GM18519 (cell line): ENCODE measurements around the gene TMEM132D.

Source experiments
- ATAC-seq: cut with Tn5 transposase; IDR thresholded peaks from one replicate; pipeline ENCODE4 v1.9.1; 2021; ENCODE audit warnings: mild to moderate bottlenecking, moderate library complexity; ENCODE audit not compliant: unreplicated experiment, low FRiP score

The TMEM132D gene

DNA sequence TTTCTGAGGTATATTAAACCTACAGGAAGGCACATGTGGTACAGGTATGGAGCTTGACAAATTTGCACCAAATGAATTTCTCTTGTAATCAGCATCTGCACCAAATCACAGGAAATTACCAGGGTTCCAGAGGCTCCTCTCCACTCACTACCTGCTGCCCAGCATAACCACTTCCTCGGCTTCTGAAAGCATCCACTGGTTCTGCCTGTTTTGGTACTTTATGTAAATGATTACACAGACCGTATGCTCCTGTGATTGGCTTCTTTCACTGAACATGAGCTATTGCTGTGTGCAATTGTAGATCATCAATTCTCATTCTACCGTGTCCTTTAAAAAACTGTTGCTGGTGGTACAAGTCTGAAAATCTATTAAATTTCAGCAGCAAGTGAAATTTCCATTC lies 522.1 kb downstream of the TMEM132D start:
- ATAC-seq: no peak

GRCh38 chr12:129379076-129379804 lies 524.6 kb downstream of the TMEM132D start:
- no peak for ATAC-seq

GRCh38 chr12:129378496-129378895 lies 525.3 kb downstream of the TMEM132D start:
- ATAC-seq: no peak

DNA sequence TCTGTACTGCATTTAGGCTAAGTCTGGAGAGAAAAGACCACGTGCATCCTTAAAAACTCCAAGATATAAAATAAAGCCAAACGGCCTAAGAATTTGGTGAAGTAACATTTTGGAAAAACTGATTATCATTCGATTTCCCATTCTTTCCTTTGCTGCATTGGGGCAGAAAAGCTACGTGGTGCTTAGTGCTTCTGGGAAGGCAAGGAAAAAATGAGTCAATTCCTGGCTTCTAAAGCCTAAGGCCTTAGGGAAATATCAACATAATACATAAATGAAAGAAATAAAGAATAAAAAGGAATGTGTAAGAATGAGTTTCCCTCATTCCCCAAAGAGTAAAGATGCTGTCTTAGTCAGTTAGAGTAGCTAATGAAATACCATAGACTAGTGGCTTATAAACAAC lies 530.1 kb downstream of the TMEM132D start:
- ATAC-seq: no peak

DNA sequence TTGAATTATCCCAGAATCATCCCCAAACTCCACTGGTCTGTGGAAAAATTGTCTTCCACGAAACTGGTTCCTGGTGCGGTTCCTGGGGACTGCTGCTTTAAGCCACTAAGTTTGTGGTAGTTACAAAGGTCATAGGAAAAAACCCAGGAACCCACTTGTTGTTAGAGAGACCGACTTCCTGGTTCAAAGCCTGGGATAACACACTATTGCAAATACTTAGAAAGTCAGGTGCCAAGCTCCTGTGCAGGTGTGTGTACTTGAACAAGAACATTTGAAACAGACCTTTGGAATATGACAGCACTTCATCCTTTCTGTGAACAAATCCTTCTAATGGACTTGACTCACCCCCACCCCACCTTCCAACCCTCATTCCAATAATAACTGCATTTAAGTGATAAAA lies 530.9 kb downstream of the TMEM132D start:
- ATAC-seq: no peak

GRCh38 chr12:129372348-129372747 lies 531.5 kb downstream of the TMEM132D start:
- no peak for ATAC-seq

DNA sequence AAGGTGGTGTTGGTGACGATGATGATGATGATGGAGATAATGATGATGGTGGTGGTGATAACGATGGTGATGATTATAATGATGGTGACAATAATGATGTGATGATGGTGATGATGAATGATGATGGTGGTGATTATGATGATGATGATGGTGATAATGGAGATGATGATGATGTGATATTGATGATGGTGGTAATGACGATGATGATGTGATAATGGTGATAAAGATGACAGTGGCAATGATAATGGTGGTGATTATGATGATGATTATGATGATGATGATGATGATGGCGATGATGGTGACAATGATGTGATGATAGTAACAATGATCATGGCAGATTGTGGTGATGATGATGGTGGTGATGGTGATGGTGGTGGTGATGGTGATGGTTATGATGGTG lies 532.6 kb downstream of the TMEM132D start:
- ATAC-seq: no peak

- ATAC-seq: no peak
Measured at GRCh38 chr12:129366656-129367055, 537.2 kb downstream of the TMEM132D start.

DNA sequence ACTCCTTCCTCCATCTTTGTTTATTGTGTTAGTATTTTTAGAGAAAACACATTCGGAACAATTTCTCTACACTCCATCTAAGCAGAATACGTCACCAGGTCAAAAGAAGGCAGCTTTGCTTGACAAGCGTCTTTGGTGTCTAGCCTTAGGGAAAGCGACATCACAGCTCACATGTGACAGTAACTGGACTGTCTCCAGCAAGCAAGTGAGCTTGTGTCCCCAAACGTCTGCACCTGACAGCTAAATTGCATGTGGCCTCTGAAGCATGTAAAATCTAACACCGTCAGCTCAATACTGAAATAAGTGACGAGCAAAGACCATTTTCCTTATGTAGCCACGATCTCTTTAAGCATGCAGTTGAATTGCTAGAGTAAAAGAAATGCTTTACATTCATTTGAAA lies 540.8 kb downstream of the TMEM132D start:
- no peak for ATAC-seq

GRCh38 chr12:129357233-129357632 lies 546.6 kb downstream of the TMEM132D start:
- no peak for ATAC-seq

- ATAC-seq: no peak
Measured at GRCh38 chr12:129351481-129351880, 552.3 kb downstream of the TMEM132D start.

GRCh38 chr12:129339336-129339735 lies 564.5 kb downstream of the TMEM132D start:
- ATAC-seq: no peak

GRCh38 chr12:129337413-129337812 lies 566.4 kb downstream of the TMEM132D start:
- no peak for ATAC-seq

DNA sequence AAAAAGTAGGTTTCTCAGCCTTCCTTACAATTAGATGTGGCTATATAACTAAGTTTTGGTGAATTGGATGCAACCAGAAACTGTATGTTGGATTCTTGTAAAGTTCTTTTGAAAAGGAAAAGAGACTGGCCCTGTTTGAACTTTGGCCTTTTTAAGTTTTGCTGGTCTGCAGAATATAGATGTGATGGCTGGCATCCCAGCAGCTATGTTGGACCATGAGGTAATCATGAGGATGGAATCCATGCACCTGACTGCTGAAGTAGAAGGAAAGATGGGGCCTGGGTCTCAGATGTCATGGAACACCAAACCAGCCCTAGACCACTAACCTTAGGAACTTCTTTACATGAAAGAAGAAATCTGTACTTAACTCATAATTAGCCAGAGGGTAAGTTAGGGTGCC lies 568.1 kb downstream of the TMEM132D start:
- no peak for ATAC-seq

- no peak for ATAC-seq
Measured at GRCh38 chr12:129332286-129332685, 571.5 kb downstream of the TMEM132D start.

DNA sequence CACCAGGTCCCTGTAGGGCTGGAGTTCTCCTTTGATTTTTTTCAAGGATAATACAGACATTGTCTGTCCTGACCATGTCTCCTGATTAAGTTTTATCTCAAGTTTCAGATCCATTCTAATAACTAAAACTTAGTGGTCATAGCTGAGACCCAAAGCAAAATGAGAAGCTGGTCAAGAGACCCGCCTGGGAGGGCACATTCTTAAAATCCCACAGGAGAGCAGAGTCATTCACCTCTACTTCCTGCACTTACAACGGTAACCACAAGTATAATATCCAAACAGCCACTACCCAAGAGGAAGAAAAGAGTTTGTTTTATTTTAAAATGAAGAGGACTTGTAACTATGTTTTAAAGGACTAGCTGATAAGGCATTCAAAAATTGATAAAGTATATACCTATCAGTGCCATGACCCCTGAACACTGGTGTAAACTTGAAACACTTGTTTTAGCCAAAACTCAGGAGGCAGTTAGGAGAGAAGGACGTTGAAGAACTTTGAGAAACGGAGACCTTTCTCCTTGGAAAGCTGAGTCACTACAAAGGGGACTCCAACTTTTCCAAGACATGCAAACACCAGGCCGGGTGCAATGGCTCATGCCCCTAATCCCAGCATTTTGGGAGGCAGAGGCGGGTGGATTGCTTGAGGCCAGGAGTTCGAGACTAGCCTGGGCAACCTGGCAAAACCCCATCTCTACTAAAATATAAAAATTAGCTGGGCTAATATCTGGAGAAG lies 572.3 kb downstream of the TMEM132D start:
- ATAC-seq: no peak

GRCh38 chr12:129328235-129328634 lies 575.6 kb downstream of the TMEM132D start:
- no peak for ATAC-seq

GRCh38 chr12:129325566-129325965 lies 578.3 kb downstream of the TMEM132D start:
- ATAC-seq: no peak

- ATAC-seq: no peak
Measured at GRCh38 chr12:129312048-129312447, 591.8 kb downstream of the TMEM132D start.

DNA sequence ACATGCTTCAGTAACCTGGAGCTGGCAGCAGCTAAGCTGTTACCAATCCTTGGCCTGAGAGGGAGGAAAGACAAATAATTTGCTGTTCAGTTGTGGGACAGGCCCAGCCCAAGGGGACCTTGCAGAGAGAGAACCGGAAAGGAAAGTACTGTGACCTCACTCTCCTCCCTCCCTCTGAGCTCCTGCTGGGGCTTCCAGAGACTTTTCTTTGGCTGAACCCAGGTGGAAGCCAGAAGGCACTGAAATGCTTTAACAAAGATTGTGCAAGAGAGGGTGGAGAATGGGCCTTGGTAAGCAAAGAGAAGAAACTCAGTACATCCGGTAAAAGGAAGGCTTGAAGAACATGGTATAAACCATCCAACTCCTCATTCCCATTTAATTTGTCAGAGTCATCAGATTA lies 593.5 kb downstream of the TMEM132D start:
- no peak for ATAC-seq

GRCh38 chr12:129305851-129306250 lies 598.0 kb downstream of the TMEM132D start:
- no peak for ATAC-seq

DNA sequence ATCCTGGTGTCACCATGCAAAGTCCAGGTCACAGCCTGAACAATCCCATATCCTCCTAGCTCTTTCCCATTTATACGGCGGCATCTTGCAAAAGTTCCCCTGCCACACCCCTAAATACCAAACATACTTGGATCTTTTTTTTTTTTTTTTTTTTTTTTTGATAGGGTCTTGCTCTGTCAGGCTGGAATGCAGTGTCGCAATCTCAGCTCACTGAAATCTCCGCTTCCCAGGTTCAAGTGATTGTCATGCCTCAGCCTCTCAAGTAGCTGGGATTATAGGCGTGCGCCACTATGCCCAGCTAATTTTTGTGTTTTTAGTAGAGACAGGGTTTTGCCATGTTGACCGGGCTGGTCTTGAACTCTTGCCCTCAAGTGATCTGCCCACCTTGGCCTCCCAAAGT lies 599.3 kb downstream of the TMEM132D start:
- ATAC-seq: no peak
